B cell (primary cell): Measurements from ENCODE around the gene NOC4L.

ENCODE experiments used
- EZH2 ChIP-seq: IDR thresholded peaks from 2 replicates; pipeline ENCODE4 v1.6.1; 2012; ENCODE audit warnings: borderline replicate concordance, low read depth, mild to moderate bottlenecking, moderate library complexity, low read length; ENCODE audit not compliant: insufficient read depth, poor library complexity, severe bottlenecking
- TF ChIP-seq, protein P1 (sequence below): fragments of 200-600 bp; IDR thresholded peaks from one replicate; pipeline ENCODE4 v1.8.0; 2022; ENCODE audit warnings: antibody characterized with exemption, mild to moderate bottlenecking

DNA sequence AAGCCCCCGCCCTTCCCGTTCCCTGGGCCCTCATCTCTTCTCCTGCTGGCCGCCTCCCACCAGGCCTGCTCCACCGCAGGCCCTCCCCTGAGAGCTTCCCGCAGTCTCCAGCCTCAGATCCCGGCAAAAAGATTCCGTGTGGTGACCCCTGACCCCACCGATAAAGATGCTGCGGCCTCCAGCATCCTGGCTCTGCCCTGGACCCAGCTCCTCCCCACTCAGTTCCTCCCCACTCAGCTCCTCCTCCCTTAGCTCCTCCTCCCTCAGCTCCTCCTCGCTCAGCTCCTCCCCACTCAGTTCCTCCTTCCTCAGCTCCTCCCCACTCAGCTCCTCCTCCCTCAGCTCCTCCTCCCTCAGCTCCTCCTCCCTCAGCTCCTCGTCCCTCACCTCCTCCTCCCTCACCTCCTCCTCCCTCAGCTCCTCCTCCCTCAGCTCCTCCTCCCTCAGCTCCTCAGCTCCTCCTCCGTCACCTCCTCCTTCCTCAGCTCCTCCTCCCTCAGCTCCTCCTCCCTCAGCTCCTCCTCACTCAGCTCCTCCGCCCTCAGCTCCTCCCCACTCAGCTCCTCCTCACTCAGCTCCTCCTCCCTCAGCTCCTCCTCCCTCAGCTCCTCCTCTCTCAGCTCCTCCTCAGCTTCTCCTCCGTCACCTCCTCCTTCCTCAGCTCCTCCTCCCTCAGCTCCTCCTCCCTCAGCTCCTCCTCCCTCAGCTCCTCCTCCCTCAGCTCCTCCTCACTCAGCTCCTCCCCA is 17.0 kb downstream of the NOC4L start:
- TF ChIP-seq, protein P1, sequence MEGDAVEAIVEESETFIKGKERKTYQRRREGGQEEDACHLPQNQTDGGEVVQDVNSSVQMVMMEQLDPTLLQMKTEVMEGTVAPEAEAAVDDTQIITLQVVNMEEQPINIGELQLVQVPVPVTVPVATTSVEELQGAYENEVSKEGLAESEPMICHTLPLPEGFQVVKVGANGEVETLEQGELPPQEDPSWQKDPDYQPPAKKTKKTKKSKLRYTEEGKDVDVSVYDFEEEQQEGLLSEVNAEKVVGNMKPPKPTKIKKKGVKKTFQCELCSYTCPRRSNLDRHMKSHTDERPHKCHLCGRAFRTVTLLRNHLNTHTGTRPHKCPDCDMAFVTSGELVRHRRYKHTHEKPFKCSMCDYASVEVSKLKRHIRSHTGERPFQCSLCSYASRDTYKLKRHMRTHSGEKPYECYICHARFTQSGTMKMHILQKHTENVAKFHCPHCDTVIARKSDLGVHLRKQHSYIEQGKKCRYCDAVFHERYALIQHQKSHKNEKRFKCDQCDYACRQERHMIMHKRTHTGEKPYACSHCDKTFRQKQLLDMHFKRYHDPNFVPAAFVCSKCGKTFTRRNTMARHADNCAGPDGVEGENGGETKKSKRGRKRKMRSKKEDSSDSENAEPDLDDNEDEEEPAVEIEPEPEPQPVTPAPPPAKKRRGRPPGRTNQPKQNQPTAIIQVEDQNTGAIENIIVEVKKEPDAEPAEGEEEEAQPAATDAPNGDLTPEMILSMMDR: no peak
- TF ChIP-seq EZH2: no peak
